ENCODE results near the gene PRR14L.
"Not testable (repeated sequence)": the region's sequence is repeated elsewhere in the genome, so short reads cannot be mapped to it uniquely, and the experiment has no call there.

Gene PRR14L

GRCh38 chr22:31739795-31740201 lies 10.1 kb downstream of the PRR14L start:
- DNase-seq: no peak

GRCh38 chr22:31738566-31738965 lies 11.4 kb downstream of the PRR14L start:
- DNase-seq: no peak

GRCh38 chr22:31737932-31738331 lies 12.0 kb downstream of the PRR14L start:
- no peak for DNase-seq

- DNase-seq: no peak
Observed at GRCh38 chr22:31736458-31736857, 13.5 kb downstream of the PRR14L start.

- no peak for DNase-seq
Observed at GRCh38 chr22:31734512-31734911, 15.4 kb downstream of the PRR14L start.

- no peak for DNase-seq
Observed at GRCh38 chr22:31733580-31734079, 16.3 kb downstream of the PRR14L start.

GRCh38 chr22:31732089-31732829 lies 17.7 kb downstream of the PRR14L start:
- no peak for DNase-seq

GRCh38 chr22:31730344-31730711 lies 19.6 kb downstream of the PRR14L start:
- DNase-seq: no peak

- DNase-seq: no peak
Observed at GRCh38 chr22:31728857-31729256, 21.1 kb downstream of the PRR14L start.

GRCh38 chr22:31726692-31727091 lies 23.2 kb downstream of the PRR14L start:
- no peak for DNase-seq

- DNase-seq: no peak
Observed at GRCh38 chr22:31723723-31724122, 26.2 kb downstream of the PRR14L start.

GRCh38 chr22:31719850-31720471 lies 30.0 kb downstream of the PRR14L start:
- DNase-seq: no peak

- DNase-seq: no peak
Observed at GRCh38 chr22:31715147-31715778, 34.7 kb downstream of the PRR14L start.

- DNase-seq: not testable (repeated sequence)
Observed at GRCh38 chr22:31711226-31711625, 38.7 kb downstream of the PRR14L start.

- no peak for DNase-seq
Observed at GRCh38 chr22:31707519-31707918, 42.4 kb downstream of the PRR14L start.

- DNase-seq: no peak
Observed at GRCh38 chr22:31695423-31695822, 54.5 kb downstream of the PRR14L start.

GRCh38 chr22:31694046-31694445 lies 55.9 kb downstream of the PRR14L start:
- not testable (repeated sequence) for DNase-seq

- no peak for DNase-seq
Observed at GRCh38 chr22:31692186-31692886, 57.6 kb downstream of the PRR14L start.

- DNase-seq: no peak
Observed at GRCh38 chr22:31691408-31691807, 58.5 kb downstream of the PRR14L start.

- DNase-seq: no peak
Observed at GRCh38 chr22:31683181-31684105, 66.5 kb downstream of the PRR14L start.

GRCh38 chr22:31682751-31683150 lies 67.2 kb downstream of the PRR14L start:
- DNase-seq: no peak

Data from SHP77 treated with DMSO at 0.1 percent for 48 hours (cell line).